Stimulated activated memory B cell treated with anti-CD40 and anti-IgM and Interleukin-4, amounts not matched to agents 10 μg/mL and 1 μg/mL and 100 μg/mL, for 72 hours (primary cell): ENCODE measurements around the gene EFCC1.

Source experiments
- ATAC-seq: fragments of 150-1000 bp; cut with Tn5 transposase; 2 replicates; pipeline ENCODE4 v1.10.0; 2021
- H3K27ac Mint-ChIP-seq: one replicate; pipeline ENCODE4 v1.8.0; 2022; ENCODE audit warnings: mild to moderate bottlenecking, mixed read lengths
- H3K27me3 Mint-ChIP-seq: one replicate; pipeline ENCODE4 v1.8.0; 2022; ENCODE audit warnings: mixed read lengths
- H3K36me3 Mint-ChIP-seq: one replicate; pipeline ENCODE4 v1.8.0; 2022; ENCODE audit warnings: mixed read lengths
- H3K4me1 Mint-ChIP-seq: one replicate; pipeline ENCODE4 v1.8.0; 2022; ENCODE audit warnings: mixed read lengths
- H3K4me3 Mint-ChIP-seq: one replicate; pipeline ENCODE4 v1.8.0; 2022; ENCODE audit warnings: mild to moderate bottlenecking, moderate library complexity, mixed read lengths
- H3K9me3 Mint-ChIP-seq: one replicate; pipeline ENCODE4 v1.8.0; 2022; ENCODE audit warnings: mixed read lengths

EFCC1 gene

DNA sequence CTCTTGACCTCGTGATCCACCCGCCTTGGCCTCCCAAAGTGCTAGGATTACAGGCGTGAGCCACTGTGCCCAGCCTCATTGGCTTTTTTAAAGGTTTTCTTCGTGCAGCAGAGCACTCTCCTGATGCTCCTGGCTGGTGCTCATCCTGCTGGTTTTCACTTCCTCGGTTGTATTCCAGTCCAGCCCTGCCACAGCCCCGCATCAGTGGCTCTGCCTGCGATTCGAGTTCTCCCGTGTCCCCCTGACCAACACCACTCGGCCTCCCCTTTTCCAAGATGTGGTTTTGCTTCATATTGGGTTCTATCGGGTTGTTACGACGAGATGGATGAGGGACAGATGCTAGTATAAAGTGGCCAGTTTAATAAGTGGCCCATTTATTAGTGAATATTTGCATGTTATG lies 27.8 kb downstream of the EFCC1 start:
- no peak for ATAC-seq
- peaks cover 10% of the 10 kb centered on the region for H3K4me1 Mint-ChIP-seq
- H3K9me3 Mint-ChIP-seq, result no peaks in the 10 kb centered on the region
- peaks cover 25% of the 10 kb centered on the region for H3K27me3 Mint-ChIP-seq
- H3K27ac Mint-ChIP-seq, result no peak overlapping the region
- H3K36me3 Mint-ChIP-seq, result no peaks in the 10 kb centered on the region
- H3K4me3 Mint-ChIP-seq, result peak overlapping the region; percentile 50

DNA sequence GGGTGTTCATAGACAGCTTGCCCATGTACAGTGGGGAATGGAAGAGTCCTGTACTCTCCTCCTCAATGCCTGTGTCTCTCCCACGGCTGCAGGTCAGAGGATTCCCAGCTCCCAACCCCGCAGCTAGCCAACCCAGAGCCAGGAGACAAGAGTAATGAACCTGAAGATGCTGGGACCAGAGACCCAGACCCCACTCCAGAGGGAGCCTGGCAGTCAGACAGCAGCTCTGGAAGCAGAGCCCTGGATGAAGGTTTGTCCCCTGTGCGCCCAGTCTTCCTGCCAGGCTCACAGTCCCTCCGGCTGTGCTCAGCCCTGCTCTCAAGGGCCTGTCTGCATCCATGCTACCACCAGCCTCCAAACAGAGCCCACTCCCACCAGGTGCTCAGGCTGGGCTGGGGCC lies 29.5 kb downstream of the EFCC1 start:
- H3K4me1 Mint-ChIP-seq, result peaks cover 10% of the 10 kb centered on the region
- H3K27ac Mint-ChIP-seq, result no peak overlapping the region
- H3K4me3 Mint-ChIP-seq, result no peak overlapping the region
- no peaks in the 10 kb centered on the region for H3K9me3 Mint-ChIP-seq
- ATAC-seq, result no peak
- H3K27me3 Mint-ChIP-seq, result peaks cover 26% of the 10 kb centered on the region
- no peaks in the 10 kb centered on the region for H3K36me3 Mint-ChIP-seq

DNA sequence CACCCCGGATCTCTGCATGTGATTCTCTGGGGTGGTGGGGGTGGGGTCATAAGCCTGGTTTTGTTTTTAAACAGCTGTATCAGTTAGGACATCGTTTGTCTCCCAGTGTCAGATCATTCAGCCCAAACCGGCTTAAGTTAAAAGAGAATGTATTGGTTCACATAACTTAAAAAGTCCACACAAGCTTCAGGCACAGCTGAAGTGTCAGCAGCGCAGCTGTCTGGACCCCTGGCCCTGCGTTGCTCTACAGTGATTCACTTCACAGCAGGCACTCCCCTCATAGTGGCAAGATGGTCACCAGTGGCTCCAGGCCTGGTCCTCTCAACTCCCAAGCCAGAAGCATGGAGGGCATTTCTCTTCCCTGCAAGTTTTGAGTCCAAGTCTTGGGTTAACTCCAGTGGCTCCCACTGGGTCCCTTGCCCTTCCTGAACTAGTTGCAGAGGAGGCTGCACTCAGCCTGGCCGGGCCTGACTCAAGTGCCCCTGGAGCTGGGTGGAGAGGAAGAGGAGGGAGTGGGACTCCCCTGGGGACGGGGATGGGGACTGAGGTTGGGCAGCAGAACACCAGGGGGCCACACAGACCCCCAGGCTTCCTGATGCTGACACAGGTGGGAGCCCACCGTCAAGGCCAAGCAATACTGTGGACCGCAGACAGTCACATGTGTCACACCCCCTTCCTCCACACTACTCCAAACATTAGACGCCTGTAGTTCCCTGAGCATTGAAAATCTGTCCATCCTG lies 30.5 kb downstream of the EFCC1 start:
- no peak overlapping the region for H3K4me3 Mint-ChIP-seq

DNA sequence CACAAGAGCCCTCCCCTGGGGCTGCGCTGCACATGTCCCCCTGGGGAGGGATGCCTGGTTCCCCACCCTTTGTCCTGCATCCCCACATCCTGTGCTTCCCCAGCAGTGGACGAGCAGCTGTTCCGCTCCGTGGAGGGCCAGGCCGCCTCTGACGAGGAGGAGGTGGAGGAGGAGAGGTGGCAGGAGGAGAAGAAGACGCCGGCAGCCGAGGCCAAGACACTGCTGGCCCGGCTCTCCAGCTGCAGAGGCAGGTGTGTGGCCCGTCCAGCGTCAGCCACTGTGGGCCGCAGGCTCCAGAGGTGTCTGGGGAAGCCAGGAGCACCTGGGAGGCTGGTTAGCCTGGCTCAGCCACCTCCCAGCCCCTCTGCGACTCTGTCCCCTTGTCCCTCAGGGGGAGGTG lies 31.6 kb downstream of the EFCC1 start:
- no peak overlapping the region for H3K27ac Mint-ChIP-seq
- H3K27me3 Mint-ChIP-seq, result peaks cover 41% of the 10 kb centered on the region
- H3K9me3 Mint-ChIP-seq, result no peaks in the 10 kb centered on the region
- H3K4me1 Mint-ChIP-seq, result no peaks in the 10 kb centered on the region
- H3K36me3 Mint-ChIP-seq, result no peaks in the 10 kb centered on the region
- ATAC-seq, result no peak
- H3K4me3 Mint-ChIP-seq, result no peak overlapping the region

More for the DNA sequence above, 30.5 kb downstream of the EFCC1 start:
- Mint-ChIP-seq H3K27ac (peak overlapping the region; percentile 35), H3K4me1 (peaks cover 4% of the 10 kb centered on the region), H3K9me3 (no peaks in the 10 kb centered on the region), H3K27me3 (peaks cover 32% of the 10 kb centered on the region), H3K36me3 (no peaks in the 10 kb centered on the region)
- ATAC-seq, result no peak

DNA sequence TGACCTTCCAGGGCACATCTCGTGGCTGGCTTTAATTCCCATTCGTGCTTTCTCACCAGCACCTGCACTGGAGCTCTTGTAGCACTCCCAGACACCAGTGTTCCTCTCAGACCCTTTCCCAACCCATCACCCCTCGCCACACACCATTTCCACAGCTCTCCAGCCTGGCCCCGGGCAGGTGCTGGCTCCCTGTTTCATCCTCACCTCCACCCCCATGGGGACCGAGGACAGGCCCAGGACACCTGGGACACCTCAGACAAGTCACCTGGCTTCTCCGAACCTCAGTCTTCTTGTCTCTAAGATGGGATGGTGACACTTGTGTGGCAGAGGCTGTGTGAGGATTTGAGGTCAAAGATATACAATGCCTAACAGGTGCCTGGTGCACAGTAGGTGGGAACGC lies 32.0 kb downstream of the EFCC1 start:
- Mint-ChIP-seq H3K36me3 (no peaks in the 10 kb centered on the region), H3K27ac (no peak overlapping the region), H3K4me3 (no peak overlapping the region), H3K9me3 (no peaks in the 10 kb centered on the region), H3K27me3 (peaks cover 41% of the 10 kb centered on the region), H3K4me1 (no peaks in the 10 kb centered on the region)
- no peak for ATAC-seq

DNA sequence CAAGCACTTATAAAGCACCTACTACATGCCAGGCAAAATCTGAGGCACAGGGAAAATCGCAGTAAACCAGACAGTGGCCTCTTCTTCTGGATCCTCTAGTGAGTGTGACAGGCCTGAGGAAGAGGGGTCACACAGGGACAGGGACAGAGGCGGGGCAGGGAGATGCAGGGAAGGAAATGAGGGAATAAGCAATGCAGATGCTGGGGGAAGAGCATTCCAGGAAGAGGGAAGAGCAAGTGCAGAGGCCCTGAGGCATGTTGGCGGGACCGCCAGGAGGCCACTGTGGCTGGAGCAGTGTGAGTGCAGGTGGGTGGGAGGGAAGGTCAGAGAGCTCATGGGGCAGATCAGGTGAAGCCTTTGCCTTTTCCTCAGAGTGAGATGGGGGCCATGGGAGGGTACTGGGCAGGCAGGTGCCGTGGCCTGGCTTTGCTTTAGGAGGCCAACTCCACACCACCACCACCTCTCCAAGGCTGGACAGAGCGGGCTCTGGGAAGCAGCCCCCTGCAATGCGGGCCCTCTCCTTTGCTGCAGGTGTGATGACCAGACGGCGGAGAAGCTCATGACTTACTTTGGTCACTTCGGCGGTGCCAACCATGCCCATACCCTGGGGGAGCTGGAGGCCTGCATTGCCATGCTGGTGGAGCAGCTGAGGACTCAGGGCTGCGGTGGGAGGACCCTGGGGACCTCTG lies 32.7 kb downstream of the EFCC1 start:
- Mint-ChIP-seq H3K27ac (no peak overlapping the region), H3K27me3 (peaks cover 46% of the 10 kb centered on the region), H3K36me3 (no peaks in the 10 kb centered on the region), H3K4me3 (no peak overlapping the region), H3K9me3 (no peaks in the 10 kb centered on the region), H3K4me1 (no peaks in the 10 kb centered on the region)
- ATAC-seq, result no peak

DNA sequence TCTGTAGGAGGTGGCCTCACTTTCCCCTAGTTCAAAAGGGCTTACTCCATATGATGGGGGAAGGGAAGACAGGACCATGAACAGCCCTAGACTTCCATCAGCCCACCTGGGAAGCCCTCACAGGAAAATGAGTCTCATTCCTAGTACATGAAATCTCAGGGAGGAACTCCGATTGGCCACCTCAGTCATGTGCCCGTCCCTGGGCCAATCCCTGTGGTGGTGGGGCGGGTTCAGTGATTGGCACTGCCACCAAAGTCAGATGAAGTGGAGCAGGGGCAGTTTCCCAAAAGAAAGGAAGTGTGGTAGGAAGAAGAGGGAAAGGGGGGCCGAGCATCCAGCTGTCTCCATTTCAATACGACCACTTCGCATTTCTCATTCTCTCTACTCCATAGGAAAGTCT lies 33.5 kb downstream of the EFCC1 start:
- no peak for ATAC-seq
- no peaks in the 10 kb centered on the region for H3K4me1 Mint-ChIP-seq

DNA sequence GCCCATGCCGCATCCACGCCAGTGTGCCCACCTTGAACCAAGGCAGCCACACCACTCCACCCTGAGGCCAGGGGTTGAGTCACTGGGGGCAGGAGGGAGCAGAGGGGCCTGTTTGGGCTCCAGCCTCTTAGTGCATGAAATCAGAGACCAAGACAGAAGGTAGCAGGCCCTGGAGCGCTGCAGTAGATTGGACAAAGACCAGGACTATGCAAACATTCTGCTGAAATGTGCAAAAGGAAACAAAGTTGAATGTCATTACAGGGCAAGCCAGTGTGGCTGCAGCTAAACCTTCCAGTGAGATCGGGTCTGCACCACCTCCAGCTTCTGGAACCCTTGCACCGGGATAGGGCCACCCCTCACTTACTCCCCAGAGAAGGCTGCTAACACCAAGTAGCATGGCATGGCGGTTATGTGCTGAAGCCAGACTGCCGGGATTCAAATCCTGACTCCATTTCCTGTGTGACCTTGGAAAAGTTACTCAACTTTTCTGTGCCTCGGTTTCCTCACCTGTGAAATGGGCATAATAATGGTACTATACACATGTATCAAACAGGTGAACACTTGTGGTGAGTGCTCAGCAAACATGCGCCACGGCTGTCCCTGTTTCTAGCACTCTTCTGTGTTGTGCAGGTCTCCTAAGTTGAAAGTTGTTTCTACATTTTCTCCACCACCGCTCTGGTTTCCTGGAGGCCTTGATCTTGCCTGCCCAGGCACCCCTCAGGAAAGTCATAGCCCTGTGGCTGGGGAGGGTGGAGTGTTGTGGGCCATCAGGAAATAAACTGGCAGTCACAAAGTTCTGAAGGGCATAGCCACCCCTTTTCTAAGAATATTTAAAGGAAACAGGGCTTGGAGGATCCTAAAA lies 34.5 kb downstream of the EFCC1 start:
- H3K36me3 Mint-ChIP-seq, result no peaks in the 10 kb centered on the region
- H3K9me3 Mint-ChIP-seq, result no peaks in the 10 kb centered on the region
- peaks cover 59% of the 10 kb centered on the region for H3K27me3 Mint-ChIP-seq
- H3K27ac Mint-ChIP-seq, result no peak overlapping the region
- ATAC-seq, result no peak
- no peak overlapping the region for H3K4me3 Mint-ChIP-seq
- no peaks in the 10 kb centered on the region for H3K4me1 Mint-ChIP-seq

More for the DNA sequence above, 33.5 kb downstream of the EFCC1 start:
- Mint-ChIP-seq H3K27ac (no peak overlapping the region), H3K36me3 (no peaks in the 10 kb centered on the region), H3K27me3 (peaks cover 49% of the 10 kb centered on the region), H3K4me3 (no peak overlapping the region), H3K9me3 (no peaks in the 10 kb centered on the region)

DNA sequence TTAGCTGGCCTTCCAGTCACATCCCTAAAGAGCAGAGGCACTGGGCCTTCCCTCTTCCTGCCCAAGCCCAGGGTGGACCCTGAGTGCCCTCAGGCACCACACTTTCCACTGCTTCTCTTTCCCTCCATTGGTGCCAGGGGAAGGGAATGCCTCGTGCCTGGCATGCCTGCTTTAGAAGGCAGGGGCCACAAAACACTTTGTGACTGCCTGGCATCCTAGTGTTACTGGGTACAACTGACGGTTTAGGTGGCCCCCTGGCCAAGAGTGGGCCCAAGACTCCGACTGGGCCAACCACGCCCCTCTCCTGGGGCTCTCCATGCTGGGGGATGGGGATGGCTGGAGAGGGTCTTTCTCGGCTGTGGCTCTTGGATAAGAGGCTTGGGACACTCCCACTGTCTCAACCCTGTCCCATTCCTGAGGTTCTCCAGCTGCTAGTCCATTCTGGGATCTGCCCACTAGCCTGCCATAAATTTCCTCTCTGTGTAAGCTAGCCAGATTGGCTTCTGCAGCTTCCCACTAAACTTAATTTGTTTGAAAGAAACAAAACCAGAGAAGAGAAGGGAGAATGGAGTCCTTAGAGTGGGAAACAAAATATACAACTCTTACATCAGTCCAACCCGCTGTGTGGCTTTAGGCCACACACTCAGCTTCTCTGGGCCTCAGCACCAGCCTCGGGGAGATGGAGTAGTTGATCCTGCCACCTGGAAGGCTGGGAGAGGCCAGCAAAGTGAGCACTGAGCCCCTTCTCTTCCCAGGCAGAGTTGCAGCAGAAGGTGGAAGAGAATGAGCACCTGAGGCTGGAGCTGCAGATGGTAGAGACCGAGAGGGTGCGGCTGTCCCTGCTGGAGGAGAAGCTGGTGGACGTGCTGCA lies 35.4 kb downstream of the EFCC1 start:
- no peak overlapping the region for H3K4me3 Mint-ChIP-seq
- no peak for ATAC-seq
- no peaks in the 10 kb centered on the region for H3K36me3 Mint-ChIP-seq
- no peaks in the 10 kb centered on the region for H3K4me1 Mint-ChIP-seq
- H3K9me3 Mint-ChIP-seq, result no peaks in the 10 kb centered on the region
- peaks cover 65% of the 10 kb centered on the region for H3K27me3 Mint-ChIP-seq
- no peak overlapping the region for H3K27ac Mint-ChIP-seq

DNA sequence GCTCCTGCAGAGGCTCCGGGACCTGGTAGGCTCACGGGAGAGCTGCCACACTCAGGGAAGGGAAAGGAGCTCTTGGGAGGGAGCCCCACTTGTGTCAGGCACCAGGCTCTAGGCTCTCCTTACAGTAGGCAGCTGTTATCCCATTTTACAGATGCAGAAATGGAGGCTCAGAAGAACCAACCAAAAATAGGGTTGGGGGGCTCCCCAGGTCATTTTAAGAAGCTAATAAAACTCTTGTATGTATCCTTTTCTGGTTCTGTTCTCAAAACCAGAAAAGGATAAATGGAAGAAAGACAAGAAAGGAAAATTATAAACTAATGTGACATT lies 36.0 kb downstream of the EFCC1 start:
- Mint-ChIP-seq H3K4me3 (no peak overlapping the region), H3K4me1 (no peaks in the 10 kb centered on the region), H3K36me3 (peaks cover under 1% of the 10 kb centered on the region), H3K9me3 (peaks cover under 1% of the 10 kb centered on the region), H3K27ac (no peak overlapping the region), H3K27me3 (peaks cover 69% of the 10 kb centered on the region)
- no peak for ATAC-seq

DNA sequence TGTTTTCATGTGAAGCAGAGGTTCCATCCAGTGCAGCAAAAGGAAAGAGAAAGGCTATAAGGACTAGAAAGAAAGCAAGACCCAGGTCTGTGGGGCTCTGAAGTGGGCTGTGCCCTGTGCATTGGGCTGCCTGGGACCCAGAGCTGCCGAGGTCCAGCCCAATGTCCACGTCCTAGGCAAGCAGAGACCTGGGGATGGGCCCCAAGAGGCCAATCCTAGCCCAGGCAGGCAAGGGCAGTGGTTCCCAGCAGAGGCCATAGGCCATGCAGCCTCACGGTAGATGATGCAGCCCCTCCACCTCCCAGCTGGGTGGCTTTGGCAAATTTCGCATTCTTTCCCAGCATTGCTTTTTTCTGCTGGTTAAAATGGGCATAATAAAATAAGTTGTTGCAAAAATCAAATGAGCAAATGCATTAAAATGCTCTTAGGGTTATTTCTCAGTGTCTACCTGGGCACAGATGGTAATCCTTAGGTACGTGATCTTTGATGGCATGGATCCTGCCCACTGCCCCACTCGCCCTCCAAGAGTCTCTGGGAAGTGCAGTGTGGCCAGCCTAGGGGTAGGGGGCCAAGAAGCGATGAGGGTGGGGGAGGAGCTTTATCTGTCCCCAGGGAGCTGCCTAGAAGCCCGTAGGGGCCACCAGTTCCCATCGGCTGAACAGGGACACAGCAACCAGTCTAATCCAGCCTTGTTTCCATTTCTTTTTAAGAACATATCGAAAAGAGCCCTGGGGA lies 37.2 kb downstream of the EFCC1 start:
- Mint-ChIP-seq H3K4me1 (no peaks in the 10 kb centered on the region), H3K9me3 (peaks cover 8% of the 10 kb centered on the region), H3K27ac (no peak overlapping the region), H3K27me3 (peaks cover 70% of the 10 kb centered on the region), H3K4me3 (no peak overlapping the region), H3K36me3 (peaks cover 10% of the 10 kb centered on the region)
- no peak for ATAC-seq

DNA sequence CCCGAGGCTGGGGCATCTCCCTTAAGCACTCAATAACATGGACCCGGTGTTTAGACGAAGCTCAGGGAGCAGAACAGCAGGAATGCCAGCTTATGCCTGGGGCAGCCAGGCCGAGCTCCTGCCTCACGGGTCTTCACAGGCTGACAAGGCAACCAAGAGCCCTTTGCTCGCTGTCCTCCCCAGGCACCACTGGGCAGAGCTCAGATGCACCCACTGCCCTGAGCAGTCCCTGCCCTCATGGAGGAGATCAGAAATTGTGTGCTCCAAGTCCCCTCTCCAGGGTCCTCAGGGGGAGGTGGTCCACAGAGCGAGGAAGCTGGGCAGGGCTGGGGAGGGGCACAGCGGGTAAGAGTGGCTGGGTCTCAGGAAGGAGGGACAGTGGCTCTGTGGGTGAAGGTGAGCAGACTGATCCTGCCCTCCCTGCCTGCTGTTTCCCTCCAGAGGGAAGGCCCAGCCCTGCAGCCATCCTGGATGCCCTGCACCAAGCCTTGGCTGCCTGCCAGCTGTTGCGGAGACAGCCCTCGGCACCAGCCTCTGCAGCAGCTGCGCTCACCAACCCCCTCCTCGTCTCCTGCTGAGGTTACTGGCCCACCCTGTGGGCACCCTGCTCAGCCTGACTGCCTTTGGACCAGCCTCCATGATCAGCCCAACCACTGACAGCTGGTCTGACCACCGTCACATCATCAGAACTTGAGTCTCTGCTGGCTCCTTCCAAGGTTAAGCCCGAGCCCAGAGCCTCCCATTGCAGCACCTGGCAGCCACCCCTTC lies 38.4 kb downstream of the EFCC1 start:
- Mint-ChIP-seq H3K27ac (no peak overlapping the region), H3K4me1 (no peaks in the 10 kb centered on the region), H3K27me3 (peaks cover 75% of the 10 kb centered on the region), H3K36me3 (peaks cover 15% of the 10 kb centered on the region), H3K4me3 (no peak overlapping the region), H3K9me3 (peaks cover 10% of the 10 kb centered on the region)
- ATAC-seq, result no peak

DNA sequence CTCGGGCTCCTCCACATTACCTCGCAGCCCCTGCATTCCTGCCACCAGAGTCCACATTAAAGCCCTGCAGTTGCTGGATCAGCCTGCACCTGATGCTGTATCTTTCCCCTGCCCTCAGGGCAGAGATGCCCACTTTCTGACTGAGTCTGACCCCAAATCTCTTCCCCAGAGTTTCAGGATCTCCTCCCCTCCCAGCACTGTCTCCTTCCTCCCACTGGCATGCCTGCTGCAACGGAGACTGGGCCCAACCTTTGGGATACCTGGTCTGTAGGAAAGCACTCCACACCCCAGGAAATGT lies 38.9 kb downstream of the EFCC1 start:
- H3K4me3 Mint-ChIP-seq, result no peak overlapping the region
- no peaks in the 10 kb centered on the region for H3K4me1 Mint-ChIP-seq
- no peak overlapping the region for H3K27ac Mint-ChIP-seq
- no peak for ATAC-seq
- peaks cover 15% of the 10 kb centered on the region for H3K36me3 Mint-ChIP-seq
- peaks cover 10% of the 10 kb centered on the region for H3K9me3 Mint-ChIP-seq
- peaks cover 80% of the 10 kb centered on the region for H3K27me3 Mint-ChIP-seq
